HepG2 (cell line): Measurements from ENCODE around the gene POC1B.

ENCODE experiments used
- CTCF ChIP-seq: sonication (generic); formaldehyde crosslinking; IDR thresholded peaks from 2 replicates; pipeline ENCODE4 v1.5.0; 2020; ENCODE audit warnings: mild to moderate bottlenecking, missing genetic modification reagents, moderate library complexity
- ELF1 ChIP-seq: sonication (generic); formaldehyde crosslinking; IDR thresholded peaks from 2 replicates; pipeline ENCODE4 v1.4.0; 2020; ENCODE audit warnings: missing genetic modification reagents
- TF ChIP-seq, protein P1 (sequence below): sonication (generic); formaldehyde crosslinking; IDR thresholded peaks from 2 replicates; pipeline ENCODE4 v1.5.1; 2020; ENCODE audit warnings: missing genetic modification reagents, mild to moderate bottlenecking, borderline replicate concordance

DNA sequence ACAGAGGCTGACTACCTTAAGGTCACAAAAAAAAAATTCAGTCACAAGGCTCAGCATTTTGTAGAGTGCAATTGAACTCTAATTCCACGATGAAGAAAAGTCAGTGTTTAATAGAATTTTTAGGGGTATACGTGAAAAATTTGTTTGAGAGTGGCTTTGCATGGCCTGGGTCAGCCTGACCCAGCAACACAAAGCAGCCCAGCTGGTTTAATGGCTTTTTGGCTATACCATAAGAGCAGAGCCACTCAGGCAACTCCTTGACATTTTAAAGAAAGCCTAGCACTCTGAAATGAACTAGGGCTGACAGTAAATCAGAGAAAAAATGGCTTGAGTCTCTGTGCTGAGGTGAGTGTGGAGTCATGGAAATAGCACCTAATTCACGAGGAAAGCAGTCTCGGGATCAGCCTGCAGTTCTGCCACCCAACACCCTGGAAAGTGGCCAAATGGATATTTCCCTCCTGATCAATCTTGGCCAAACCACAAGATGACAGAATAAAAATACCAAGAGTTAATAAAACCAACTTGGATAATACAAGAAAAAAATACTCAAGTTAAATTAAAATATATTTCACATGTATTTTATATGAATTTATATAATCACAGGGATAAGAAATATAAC is 60.8 kb downstream of the POC1B start:
- no peak for TF ChIP-seq CTCF (CRISPR knock-in tag)
- TF ChIP-seq ELF1: no peak
- TF ChIP-seq, protein P1, sequence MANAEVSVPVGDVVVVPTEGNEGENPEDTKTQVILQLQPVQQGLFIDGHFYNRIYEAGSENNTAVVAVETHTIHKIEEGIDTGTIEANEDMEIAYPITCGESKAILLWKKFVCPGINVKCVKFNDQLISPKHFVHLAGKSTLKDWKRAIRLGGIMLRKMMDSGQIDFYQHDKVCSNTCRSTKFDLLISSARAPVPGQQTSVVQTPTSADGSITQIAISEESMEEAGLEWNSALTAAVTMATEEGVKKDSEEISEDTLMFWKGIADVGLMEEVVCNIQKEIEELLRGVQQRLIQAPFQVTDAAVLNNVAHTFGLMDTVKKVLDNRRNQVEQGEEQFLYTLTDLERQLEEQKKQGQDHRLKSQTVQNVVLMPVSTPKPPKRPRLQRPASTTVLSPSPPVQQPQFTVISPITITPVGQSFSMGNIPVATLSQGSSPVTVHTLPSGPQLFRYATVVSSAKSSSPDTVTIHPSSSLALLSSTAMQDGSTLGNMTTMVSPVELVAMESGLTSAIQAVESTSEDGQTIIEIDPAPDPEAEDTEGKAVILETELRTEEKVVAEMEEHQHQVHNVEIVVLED: no peak
